Fibroblast of upper back skin (primary cell): ENCODE data around the gene ADGRL1.
A peak's percentile ranks its signal among the peaks of the same experiment; 100 is the strongest.
"Not testable (repeated sequence)": the region's sequence is repeated elsewhere in the genome, so short reads cannot be mapped to it uniquely, and the experiment has no call there.

ENCODE experiments used
- DNase-seq: peaks from one replicate; pipeline ENCODE4 v3.0.0-alpha.2; 2013

Gene ADGRL1

GRCh38 chr19:14158276-14159023 is 47.5 kb downstream of the ADGRL1 start:
- no peak for DNase-seq

GRCh38 chr19:14156971-14157717 is 48.8 kb downstream of the ADGRL1 start:
- no peak for DNase-seq

- no peak for DNase-seq
These were observed 49.8 kb downstream of the ADGRL1 start for GRCh38 chr19:14156122-14156521.

GRCh38 chr19:14155371-14155770 is 50.6 kb downstream of the ADGRL1 start:
- DNase-seq: no peak

GRCh38 chr19:14152713-14153112 is 53.3 kb downstream of the ADGRL1 start:
- no peak for DNase-seq

- DNase-seq: no peak
These were observed 55.0 kb downstream of the ADGRL1 start for GRCh38 chr19:14150770-14151661.

GRCh38 chr19:14150041-14150769 is 55.8 kb downstream of the ADGRL1 start:
- no peak for DNase-seq

GRCh38 chr19:14149509-14149994 is 56.4 kb downstream of the ADGRL1 start:
- peak; percentile 32 for DNase-seq

GRCh38 chr19:14148751-14149410 is 57.1 kb downstream of the ADGRL1 start:
- no peak for DNase-seq

GRCh38 chr19:14147797-14148605 is 58.0 kb downstream of the ADGRL1 start:
- peak; percentile 60 for DNase-seq

- peak; percentile 81 for DNase-seq
These were observed 59.2 kb downstream of the ADGRL1 start for GRCh38 chr19:14146789-14147216.

GRCh38 chr19:14146169-14146568 is 59.8 kb downstream of the ADGRL1 start:
- not testable (repeated sequence) for DNase-seq

GRCh38 chr19:14145381-14145780 is 60.6 kb downstream of the ADGRL1 start:
- no peak for DNase-seq

GRCh38 chr19:14142262-14143190 is 63.4 kb downstream of the ADGRL1 start:
- no peak for DNase-seq

- DNase-seq: no peak
These were observed 64.9 kb downstream of the ADGRL1 start for GRCh38 chr19:14141041-14141440.

GRCh38 chr19:14139944-14140343 is 66.0 kb downstream of the ADGRL1 start:
- no peak for DNase-seq

GRCh38 chr19:14138576-14139265 is 67.2 kb downstream of the ADGRL1 start:
- DNase-seq: no peak

GRCh38 chr19:14136509-14137281 is 69.3 kb downstream of the ADGRL1 start, which contains the start of gene ASF1B:
Gene ASF1B, minus strand, starts transcription at chr19:14136589. Its CDS starts 133 bp downstream, at chr19:14136456.
- DNase-seq: peak; percentile 100
